GM19397 (cell line): ENCODE data around the gene S100A16.
A peak's percentile ranks its signal among the peaks of the same experiment; 100 is the strongest.

Experiments used
- ATAC-seq: cut with Tn5 transposase; IDR thresholded peaks from one replicate; pipeline ENCODE4 v1.9.1; 2021; ENCODE audit warnings: mild to moderate bottlenecking, moderate library complexity; ENCODE audit not compliant: unreplicated experiment

Gene S100A16

DNA sequence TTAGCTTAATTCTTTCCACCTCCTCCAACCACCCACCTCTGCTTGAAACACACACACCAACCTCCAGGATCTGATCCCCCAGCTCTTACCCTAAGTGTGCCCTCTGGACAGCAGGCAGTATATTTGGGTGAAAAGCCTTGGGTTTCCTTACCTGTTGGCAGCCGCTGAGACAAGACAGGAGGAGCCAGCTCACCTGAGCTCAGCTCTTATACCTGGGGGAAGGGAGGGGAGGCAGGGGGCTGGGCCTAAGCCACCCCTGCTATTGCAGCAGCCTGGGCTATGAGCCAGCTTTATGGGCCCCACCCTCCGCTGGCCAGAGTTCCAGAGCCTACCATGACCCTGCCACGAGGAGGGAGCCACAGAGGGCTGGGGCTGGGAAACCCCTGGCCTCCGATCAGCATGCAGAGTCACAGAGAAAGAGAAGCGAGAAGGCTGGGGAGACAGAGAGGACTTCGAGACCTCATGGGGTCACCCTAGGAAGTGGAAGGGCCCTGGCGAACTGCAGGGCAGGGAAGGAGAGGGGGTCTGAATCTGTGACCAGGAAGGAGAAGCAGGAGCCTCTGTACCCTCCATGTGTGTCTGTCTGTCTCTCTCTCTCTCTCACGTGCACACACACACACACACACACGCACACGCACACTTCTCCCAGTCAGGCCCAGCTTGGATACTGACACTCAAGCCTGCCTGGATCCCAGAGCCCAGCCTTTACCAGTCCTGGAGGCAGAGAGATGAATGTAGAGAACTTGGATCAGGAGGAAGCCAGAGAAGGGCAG, 3.4 kb upstream of the S100A16 start, which contains the start of gene S100A14:
S100A14 (minus strand) TSS at position 182 of the 773 bp plus-strand sequence. CDS start 467 bp downstream, outside the sequence.
- no peak for ATAC-seq

- no peak for ATAC-seq
Measured at GRCh38 chr1:153615406-153615805, 2.5 kb upstream of the S100A16 start.

DNA sequence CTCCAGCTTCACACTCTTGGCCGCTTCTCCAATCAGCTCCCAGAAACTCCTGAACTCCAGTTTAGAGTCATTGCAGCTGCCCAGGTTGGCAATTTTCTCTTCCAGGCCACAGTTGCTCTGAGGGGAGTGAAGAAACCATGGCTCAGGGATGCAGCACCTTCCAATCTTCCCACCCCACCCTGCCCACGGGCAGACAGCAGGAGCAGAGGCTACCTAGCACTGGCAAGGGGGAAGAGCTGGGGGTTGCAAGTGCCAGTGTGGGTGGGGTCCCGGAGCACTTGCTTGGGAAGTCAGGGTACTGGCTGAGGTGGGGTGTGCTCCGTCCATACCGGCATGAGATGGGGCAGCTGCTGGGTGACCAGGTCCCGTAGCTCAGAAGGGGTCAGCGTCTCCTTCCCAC, 2.0 kb upstream of the S100A16 start:
- no peak for ATAC-seq

DNA sequence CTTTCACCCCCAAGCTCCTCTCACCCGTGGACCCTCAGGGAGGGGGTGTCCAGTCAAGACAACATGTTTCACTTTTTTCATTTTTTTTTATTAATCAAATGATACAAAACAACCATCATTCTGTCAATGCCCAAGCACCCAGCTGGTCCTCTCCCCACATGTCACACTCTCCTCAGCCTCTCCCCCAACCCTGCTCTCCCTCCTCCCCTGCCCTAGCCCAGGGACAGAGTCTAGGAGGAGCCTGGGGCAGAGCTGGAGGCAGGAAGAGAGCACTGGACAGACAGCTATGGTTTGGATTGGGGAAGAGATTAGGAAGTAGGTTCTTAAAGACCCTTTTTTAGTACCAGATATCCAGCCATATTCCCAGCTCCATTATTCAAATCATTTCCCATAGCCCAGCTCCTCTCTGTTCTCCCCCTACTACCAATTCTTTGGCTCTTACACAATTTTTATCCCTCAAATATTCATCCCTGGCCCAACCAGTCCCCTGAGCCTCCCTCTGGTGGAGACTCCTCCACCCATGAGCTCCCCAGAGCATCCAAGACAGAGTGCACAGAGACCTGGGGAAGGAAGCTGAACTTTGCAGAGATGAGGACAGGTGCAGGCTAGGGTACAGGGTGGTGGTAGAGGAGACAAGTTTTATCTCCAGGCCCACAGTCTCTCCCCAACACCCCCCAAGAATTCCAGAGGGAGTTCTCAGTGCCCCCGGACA, 1.4 kb upstream of the S100A16 start:
- ATAC-seq, result no peak

DNA sequence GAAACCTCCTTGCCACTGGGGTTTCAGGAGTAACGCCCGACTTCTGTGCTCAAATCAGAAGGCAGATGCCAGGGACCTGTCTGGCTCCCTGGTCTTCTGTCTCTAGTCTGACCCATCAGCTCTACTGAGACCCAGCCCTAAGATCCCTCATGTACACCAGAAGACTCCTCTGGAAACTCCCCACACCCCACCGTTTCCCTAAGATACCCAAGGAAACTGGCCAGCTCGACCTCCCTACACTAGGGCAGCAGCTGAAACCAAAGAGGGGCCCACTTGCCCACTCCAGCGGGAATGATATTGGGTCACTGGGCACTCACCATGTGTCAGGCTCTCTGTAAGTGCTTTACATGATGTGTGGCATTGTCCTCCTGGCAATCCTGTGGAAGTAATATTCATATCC, 469 bp upstream of the S100A16 start:
- ATAC-seq, result no peak

- no peak for ATAC-seq
Measured at GRCh38 chr1:153612111-153612754, 704 bp downstream of the S100A16 start.

DNA sequence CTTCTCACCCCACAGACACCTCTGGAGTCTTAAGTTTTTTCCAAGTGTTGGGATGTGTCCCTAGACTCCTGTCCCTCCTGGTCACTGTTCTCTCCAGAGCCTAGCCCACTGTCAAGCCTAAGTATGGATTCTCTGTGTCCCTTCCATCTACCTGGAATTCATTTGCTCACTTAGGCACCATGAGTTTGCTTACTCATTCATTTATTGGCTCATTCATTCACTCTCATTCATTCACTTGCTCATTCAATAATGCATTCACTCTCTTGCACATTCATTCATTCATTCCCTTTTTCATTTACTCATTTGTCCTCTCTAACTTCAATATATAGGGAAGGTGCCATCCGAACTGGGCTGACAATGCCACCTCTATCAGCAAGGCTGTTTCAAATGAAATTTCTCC, 1.6 kb downstream of the S100A16 start:
- no peak for ATAC-seq

DNA sequence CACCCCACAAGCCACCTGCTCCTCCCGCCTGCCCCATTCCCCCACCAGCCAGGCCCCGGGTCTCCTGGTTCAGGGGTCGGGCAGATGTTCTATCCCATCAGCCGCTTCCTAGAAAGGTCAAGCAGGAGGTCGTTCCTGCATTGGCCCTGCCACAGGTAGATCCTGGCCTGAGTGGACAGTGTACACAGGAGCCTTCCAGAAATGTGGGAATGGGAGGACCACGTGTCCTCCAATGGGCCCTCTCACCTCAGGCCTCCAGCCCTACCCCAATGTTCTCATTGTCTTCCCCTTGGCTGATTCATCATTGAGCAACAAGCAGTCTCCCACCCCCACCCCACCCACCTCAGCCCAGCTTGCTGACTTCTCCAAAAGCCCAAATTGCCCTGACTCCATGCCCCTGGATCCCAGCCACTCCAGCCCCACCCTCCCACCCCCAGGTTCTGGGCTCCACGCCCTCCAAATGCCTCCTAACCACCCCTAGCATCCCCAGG, 2.1 kb downstream of the S100A16 start:
- no peak for ATAC-seq

DNA sequence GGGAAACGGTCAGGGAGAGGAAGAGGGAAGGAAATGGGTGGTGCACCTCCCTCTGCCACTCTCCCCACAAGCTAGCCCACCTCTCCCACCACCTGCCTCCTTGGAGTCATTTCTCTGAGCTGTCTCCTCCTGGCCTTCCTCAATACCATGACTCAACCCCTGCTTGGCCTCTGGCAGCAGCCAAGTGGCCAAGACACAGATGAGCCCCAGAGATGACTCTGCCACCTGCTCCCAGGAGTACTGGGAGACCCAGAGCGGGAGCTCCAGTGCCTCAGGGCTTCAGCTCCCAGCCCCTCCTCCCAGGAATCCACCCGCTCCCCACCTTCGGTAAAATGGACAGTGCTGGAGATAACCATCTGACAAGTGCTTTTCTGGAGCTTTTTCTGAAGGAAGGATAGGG, 2.6 kb downstream of the S100A16 start:
- ATAC-seq, result no peak

- no peak for ATAC-seq
Measured at GRCh38 chr1:153609585-153609907, 3.4 kb downstream of the S100A16 start.

DNA sequence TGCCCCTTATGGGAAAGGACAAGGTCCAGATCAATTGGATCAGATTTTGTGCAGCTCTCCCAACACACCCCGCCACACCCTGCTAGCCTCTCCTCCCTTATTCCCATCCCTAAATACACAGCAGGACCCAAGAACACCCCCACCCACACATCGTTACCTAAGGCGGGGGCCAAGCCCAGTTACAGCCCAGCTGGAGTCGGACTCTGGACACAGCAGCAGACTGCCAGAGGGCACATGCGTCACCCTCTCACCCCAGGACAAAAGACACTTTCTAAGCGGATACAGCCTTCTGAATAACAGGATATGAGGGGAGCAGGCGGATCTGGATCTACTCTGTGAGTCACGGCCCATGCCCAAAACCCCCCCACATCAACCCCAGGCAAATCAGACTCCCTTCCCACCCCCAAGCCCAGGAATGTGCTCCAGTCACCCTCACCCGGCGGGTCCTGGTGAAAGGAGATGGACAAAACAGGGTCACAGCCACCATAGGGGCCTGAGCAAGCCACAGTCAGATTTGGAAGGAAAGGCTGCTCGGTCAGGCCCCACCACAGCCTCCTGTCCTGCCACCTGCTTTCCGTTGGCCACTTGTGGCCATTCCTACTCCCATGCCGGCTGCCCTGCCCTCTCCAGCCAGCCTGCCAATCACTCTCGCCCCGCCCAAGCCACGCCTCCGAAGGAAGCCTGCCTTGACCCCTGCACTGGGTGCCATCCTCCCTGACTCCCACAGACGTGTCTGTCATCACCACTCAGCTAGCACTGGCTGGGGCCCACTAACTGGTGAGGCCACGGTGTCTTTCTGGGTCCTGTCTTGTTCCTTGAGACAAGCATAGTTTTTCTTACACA, 4.0 kb downstream of the S100A16 start:
- ATAC-seq, result no peak

DNA sequence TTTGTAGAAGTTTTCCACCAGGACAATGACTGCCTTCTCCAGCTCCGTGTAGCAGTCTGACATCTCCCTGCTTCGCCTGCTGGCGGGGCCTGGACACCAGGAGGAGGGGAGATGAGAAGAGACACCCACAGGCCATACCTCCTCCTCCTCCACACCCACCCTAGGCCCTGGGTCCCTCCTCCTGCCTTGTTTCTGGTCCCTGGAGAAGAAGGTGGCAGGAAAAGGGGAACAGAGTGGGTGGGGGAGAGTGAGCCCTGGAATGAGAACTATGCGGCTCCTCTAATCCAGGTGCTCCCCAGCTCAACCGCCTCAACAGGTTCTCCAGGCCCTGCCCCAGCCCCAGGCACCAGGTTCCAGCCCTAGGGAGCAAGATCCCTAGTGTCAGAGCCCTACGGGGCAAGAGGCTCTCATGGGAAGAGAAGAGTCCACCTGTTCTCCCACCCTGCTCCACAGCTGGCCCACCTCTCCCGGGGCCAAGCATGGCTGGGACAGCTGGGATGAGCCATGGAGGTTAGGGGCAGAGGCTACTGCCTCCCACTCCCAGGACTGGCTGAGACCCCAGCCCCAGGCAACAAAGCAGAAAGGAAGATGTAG, 4.8 kb downstream of the S100A16 start:
- ATAC-seq, result no peak

GRCh38 chr1:153607381-153607780, 5.6 kb downstream of the S100A16 start:
- ATAC-seq, result no peak

DNA sequence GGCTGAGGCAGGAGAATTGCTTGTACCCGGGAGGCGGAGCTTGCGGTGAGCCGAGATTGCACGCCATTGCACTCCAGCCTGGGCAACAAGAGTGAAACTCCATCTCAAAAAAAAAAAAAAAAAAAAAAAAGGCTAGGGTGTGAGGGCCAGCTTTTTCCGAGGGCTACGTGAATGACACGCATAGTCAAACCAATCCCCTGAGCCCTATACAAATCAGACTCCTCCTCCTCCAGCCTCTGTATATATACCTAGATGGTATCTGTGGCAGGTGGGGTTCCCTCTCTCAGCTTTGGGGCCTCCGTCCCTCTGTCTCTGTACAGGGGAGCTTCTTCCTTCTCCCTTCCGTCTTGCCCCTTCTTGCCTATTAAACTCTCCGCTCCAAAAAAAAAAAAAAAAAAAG, 6.7 kb downstream of the S100A16 start:
- no peak for ATAC-seq

GRCh38 chr1:153602749-153603148, 10.2 kb downstream of the S100A16 start:
- no peak for ATAC-seq

GRCh38 chr1:153599847-153600246, 13.1 kb downstream of the S100A16 start:
- ATAC-seq, result no peak

- peak; percentile 97 for ATAC-seq
Measured at GRCh38 chr1:153598309-153599172, 14.4 kb downstream of the S100A16 start.

DNA sequence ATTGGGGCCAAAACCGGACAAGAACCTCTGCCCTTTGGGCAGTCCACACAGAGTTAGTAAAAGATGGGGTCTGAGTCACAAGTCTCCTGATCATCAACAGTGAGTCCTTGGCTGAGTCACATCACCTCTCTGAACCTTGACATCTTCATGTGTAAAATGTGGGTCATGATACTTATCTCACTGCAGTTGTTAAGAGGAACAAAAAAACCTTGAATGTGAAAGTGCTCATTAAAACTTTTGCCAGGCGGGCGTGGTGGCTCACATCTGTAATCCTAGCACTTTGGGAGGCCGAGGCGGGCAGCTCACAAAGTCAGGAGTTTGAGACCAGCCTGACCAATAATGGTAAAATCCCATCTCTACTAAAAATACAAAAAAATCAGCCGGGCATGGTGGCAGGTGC, 15.7 kb downstream of the S100A16 start:
- no peak for ATAC-seq

DNA sequence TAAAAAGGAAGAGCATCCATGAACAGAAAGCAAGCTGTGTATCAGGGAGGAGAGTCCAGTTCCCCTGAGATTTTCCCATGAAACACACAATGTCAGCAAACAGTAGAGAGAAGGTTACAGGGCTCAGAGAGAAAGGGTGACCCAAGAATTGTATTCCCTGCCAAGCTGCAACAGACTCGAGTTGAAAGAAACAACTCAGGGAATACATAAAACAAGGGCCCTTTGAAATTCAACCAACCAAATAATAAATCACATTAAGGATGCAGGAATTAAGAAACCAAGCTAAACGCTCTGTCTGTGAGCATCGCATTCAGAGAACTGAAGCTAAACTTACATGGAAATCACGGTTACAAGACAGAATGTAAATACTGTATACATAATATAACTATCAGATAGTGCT, 20.2 kb downstream of the S100A16 start:
- no peak for ATAC-seq

GRCh38 chr1:153588482-153588881, 24.5 kb downstream of the S100A16 start:
- ATAC-seq, result no peak
